GM12878 (cell line): ENCODE measurements around the gene HMGN4. TPM values are rescaled to one million over a fixed set of nuclear protein-coding genes. Genes with fewer than 3 reads are reported as not detected.

ENCODE experiments used
- BCLAF1 ChIP-seq: fragments of 450-650 bp; IDR thresholded peaks from 2 replicates; pipeline ENCODE4 v1.6.1; 2017; ENCODE audit warnings: antibody characterized with exemption, mild to moderate bottlenecking, moderate library complexity
- CUX1 ChIP-seq: IDR thresholded peaks from 2 replicates; pipeline ENCODE4 v1.6.1; 2012; ENCODE audit warnings: improper control_type of control experiment, low read depth, low read length; ENCODE audit not compliant: insufficient replicate concordance
- DPF2 ChIP-seq: fragments of 450-650 bp; IDR thresholded peaks from 2 replicates; pipeline ENCODE4 v1.6.1; 2017; ENCODE audit warnings: mild to moderate bottlenecking
- EGR1 ChIP-seq, 2 experiments: IDR thresholded peaks; 1 replicate in 1 of 2; 2 replicates in 1 of 2; pipeline ENCODE4 v1.6.1; 2011 to 2012; ENCODE audit warnings: low read depth in 2 of 2, low read length in 2 of 2, borderline replicate concordance in 1 of 2, mild to moderate bottlenecking in 1 of 2, moderate library complexity in 1 of 2
- FOXM1 ChIP-seq: IDR thresholded peaks from 2 replicates; pipeline ENCODE4 v1.6.1; 2012; ENCODE audit warnings: low read depth, mild to moderate bottlenecking, inconsistent platforms, low read length, moderate library complexity
- TARDBP ChIP-seq: IDR thresholded peaks from 2 replicates; pipeline ENCODE4 v1.6.1; 2016; ENCODE audit warnings: borderline replicate concordance
- TBL1XR1 ChIP-seq: IDR thresholded peaks from 2 replicates; pipeline ENCODE4 v1.6.1; 2012; ENCODE audit warnings: low read depth, low read length, improper control_type of control experiment
- ZNF217 ChIP-seq: fragments of 450-650 bp; IDR thresholded peaks from 2 replicates; pipeline ENCODE4 v1.6.1; 2017; ENCODE audit warnings: antibody characterized with exemption, mild to moderate bottlenecking
- polyA plus RNA-seq, 11 experiments: library from polyadenylated mRNA; depleted of rRNA in 4 of 11; unstranded in 6 of 11; stranded (reverse) in 5 of 11; fragments of >200 nt; fragmentation: Nextera tagmentation in 4 of 11; fragmentation: Illumina TruSeq in 1 of 11; extraction: Ambion mirVana in 4 of 11; extraction: Trizol in 1 of 11; gene quantifications; 1 replicate in 1 of 11; 2 replicates in 10 of 11; pipeline versions ENCODE4 v1.2.1 to v1.2.3, GENCODE V29; 2011 to 2016; ENCODE audit warnings: inconsistent platforms in 2 of 11, missing spikeins in 2 of 11, low read depth in 1 of 11
- total RNA-seq, 4 experiments: library from RNA; depleted of rRNA in 3 of 4; stranded (reverse); fragments of >200 nt in 3 of 4; fragmentation: Illumina TruSeq in 1 of 4; extraction: Trizol in 1 of 4; gene quantifications; 2 replicates each; pipeline versions ENCODE4 v1.2.1 to v1.2.3, GENCODE V29; 2013 to 2021
- TF ChIP-seq, protein P1 (sequence below): fragments of 450-650 bp; IDR thresholded peaks from 2 replicates; pipeline ENCODE4 v1.6.1; 2017; ENCODE audit warnings: mild to moderate bottlenecking, moderate library complexity
- TF ChIP-seq, protein P2 (sequence below): fragments of 450-650 bp; IDR thresholded peaks from 2 replicates; pipeline ENCODE4 v1.6.1; 2016; ENCODE audit warnings: mild to moderate bottlenecking, moderate library complexity, borderline replicate concordance

Gene HMGN4
- total and polyA plus RNA-seq, 10 of the 15 experiments (the other 5 are each of a cell fraction or from before 2014, with no cell fraction given) = 26.7 to 99.1 (median 76.7) TPM

GRCh38 chr6:26521600-26522391 is 16.4 kb upstream of the HMGN4 start (continued):
- no peak for TF ChIP-seq CUX1
- TF ChIP-seq, protein P1, sequence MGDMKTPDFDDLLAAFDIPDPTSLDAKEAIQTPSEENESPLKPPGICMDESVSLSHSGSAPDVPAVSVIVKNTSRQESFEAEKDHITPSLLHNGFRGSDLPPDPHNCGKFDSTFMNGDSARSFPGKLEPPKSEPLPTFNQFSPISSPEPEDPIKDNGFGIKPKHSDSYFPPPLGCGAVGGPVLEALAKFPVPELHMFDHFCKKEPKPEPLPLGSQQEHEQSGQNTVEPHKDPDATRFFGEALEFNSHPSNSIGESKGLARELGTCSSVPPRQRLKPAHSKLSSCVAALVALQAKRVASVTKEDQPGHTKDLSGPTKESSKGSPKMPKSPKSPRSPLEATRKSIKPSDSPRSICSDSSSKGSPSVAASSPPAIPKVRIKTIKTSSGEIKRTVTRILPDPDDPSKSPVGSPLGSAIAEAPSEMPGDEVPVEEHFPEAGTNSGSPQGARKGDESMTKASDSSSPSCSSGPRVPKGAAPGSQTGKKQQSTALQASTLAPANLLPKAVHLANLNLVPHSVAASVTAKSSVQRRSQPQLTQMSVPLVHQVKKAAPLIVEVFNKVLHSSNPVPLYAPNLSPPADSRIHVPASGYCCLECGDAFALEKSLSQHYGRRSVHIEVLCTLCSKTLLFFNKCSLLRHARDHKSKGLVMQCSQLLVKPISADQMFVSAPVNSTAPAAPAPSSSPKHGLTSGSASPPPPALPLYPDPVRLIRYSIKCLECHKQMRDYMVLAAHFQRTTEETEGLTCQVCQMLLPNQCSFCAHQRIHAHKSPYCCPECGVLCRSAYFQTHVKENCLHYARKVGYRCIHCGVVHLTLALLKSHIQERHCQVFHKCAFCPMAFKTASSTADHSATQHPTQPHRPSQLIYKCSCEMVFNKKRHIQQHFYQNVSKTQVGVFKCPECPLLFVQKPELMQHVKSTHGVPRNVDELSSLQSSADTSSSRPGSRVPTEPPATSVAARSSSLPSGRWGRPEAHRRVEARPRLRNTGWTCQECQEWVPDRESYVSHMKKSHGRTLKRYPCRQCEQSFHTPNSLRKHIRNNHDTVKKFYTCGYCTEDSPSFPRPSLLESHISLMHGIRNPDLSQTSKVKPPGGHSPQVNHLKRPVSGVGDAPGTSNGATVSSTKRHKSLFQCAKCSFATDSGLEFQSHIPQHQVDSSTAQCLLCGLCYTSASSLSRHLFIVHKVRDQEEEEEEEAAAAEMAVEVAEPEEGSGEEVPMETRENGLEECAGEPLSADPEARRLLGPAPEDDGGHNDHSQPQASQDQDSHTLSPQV = 0 out of 2 replicates have a peak, but pooled peaks have one; percentile 64
- TF ChIP-seq, protein P2, sequence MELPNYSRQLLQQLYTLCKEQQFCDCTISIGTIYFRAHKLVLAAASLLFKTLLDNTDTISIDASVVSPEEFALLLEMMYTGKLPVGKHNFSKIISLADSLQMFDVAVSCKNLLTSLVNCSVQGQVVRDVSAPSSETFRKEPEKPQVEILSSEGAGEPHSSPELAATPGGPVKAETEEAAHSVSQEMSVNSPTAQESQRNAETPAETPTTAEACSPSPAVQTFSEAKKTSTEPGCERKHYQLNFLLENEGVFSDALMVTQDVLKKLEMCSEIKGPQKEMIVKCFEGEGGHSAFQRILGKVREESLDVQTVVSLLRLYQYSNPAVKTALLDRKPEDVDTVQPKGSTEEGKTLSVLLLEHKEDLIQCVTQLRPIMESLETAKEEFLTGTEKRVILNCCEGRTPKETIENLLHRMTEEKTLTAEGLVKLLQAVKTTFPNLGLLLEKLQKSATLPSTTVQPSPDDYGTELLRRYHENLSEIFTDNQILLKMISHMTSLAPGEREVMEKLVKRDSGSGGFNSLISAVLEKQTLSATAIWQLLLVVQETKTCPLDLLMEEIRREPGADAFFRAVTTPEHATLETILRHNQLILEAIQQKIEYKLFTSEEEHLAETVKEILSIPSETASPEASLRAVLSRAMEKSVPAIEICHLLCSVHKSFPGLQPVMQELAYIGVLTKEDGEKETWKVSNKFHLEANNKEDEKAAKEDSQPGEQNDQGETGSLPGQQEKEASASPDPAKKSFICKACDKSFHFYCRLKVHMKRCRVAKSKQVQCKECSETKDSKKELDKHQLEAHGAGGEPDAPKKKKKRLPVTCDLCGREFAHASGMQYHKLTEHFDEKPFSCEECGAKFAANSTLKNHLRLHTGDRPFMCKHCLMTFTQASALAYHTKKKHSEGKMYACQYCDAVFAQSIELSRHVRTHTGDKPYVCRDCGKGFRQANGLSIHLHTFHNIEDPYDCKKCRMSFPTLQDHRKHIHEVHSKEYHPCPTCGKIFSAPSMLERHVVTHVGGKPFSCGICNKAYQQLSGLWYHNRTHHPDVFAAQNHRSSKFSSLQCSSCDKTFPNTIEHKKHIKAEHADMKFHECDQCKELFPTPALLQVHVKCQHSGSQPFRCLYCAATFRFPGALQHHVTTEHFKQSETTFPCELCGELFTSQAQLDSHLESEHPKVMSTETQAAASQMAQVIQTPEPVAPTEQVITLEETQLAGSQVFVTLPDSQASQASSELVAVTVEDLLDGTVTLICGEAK = no peak
- no peak for TF ChIP-seq FOXM1
- peak; percentile 62; the same call in 1 of the 2 replicates for TF ChIP-seq ZNF217
- peak in 1 of 2 experiments; percentile 15; a peak in 1 of 3 replicates for TF ChIP-seq EGR1 (IDR thresholded peaks at IDR 0.05; ENCODE audit: borderline replicate concordance in 1 of 2, low read depth in 2 of 2, low read length in 2 of 2)
- TF ChIP-seq DPF2 = peak; percentile 78
- no peak for TF ChIP-seq BCLAF1
- no peak for TF ChIP-seq TARDBP
- TF ChIP-seq TBL1XR1 = no peak
